DOHH2 (cell line): ENCODE data around the gene ARL2BP.

Experiments used
- H3F3A ChIP-seq: fragments of 200-600 bp; sonication (generic), shearing (Covaris generic); 2 replicates; pipeline ENCODE4 v1.6.0; 2016; ENCODE audit warnings: antibody characterized with exemption, mild to moderate bottlenecking; ENCODE audit not compliant: control insufficient read depth, insufficient read depth
- H3K27ac ChIP-seq: fragments of 200-600 bp; sonication (generic); 2 replicates; pipeline ENCODE4 v1.5.1; 2014; ENCODE audit warnings: low read depth, mild to moderate bottlenecking, low read length, moderate library complexity
- H3K27me3 ChIP-seq: fragments of 200-600 bp; sonication (generic); 2 replicates; pipeline ENCODE4 v1.6.1; 2014; ENCODE audit warnings: mild to moderate bottlenecking, low read length, mixed read lengths; ENCODE audit not compliant: control insufficient read depth
- H3K36me3 ChIP-seq: fragments of 200-600 bp; sonication (generic); 2 replicates; pipeline ENCODE4 v1.6.1; 2014; ENCODE audit warnings: mild to moderate bottlenecking, low read length, moderate library complexity, mixed read lengths; ENCODE audit not compliant: control insufficient read depth
- H3K4me1 ChIP-seq: fragments of 200-600 bp; sonication (generic); 2 replicates; pipeline ENCODE4 v1.6.1; 2014; ENCODE audit warnings: mild to moderate bottlenecking, low read length, mixed read lengths; ENCODE audit not compliant: control insufficient read depth
- H3K4me2 ChIP-seq: fragments of 200-600 bp; sonication (generic); 2 replicates; pipeline ENCODE4 v1.6.0; 2014; ENCODE audit warnings: mild to moderate bottlenecking, low read length, moderate library complexity
- H3K4me3 ChIP-seq: fragments of 200-600 bp; sonication (generic); 2 replicates; pipeline ENCODE4 v1.5.1; 2014; ENCODE audit warnings: mild to moderate bottlenecking, low read length, mixed read lengths
- H3K79me2 ChIP-seq: fragments of 200-600 bp; sonication (generic); 2 replicates; pipeline ENCODE4 v1.6.1; 2014; ENCODE audit warnings: mild to moderate bottlenecking, low read length, mixed read lengths; ENCODE audit not compliant: control insufficient read depth
- H3K9me2 ChIP-seq: fragments of 200-600 bp; sonication (generic); replicated peaks from 2 replicates; pipeline ENCODE4 v1.6.1; 2014; ENCODE audit warnings: mild to moderate bottlenecking, low read length, mixed read lengths; ENCODE audit not compliant: control insufficient read depth
- H3K9me3 ChIP-seq: fragments of 200-600 bp; sonication (generic); 2 replicates; pipeline ENCODE4 v1.6.1; 2014; ENCODE audit warnings: antibody characterized with exemption, low read length, mixed read lengths; ENCODE audit not compliant: control insufficient read depth, insufficient read depth
- H4K20me1 ChIP-seq: fragments of 200-600 bp; sonication (generic); 2 replicates; pipeline ENCODE4 v1.6.0; 2014; ENCODE audit warnings: low read depth, mild to moderate bottlenecking, antibody characterized with exemption, low read length, moderate library complexity; ENCODE audit not compliant: control insufficient read depth, insufficient read depth
- CTCF ChIP-seq: fragments of 200-600 bp; sonication (generic); IDR thresholded peaks from one replicate; pipeline ENCODE4 v1.5.1; 2014; ENCODE audit warnings: antibody characterized with exemption, mild to moderate bottlenecking, low read depth, low read length; ENCODE audit not compliant: poor library complexity, severe bottlenecking
- EZH2phosphoT487 ChIP-seq: fragments of 200-600 bp; sonication (generic); IDR thresholded peaks from 2 replicates; pipeline ENCODE4 v1.6.1; 2017; ENCODE audit warnings: borderline replicate concordance, mild to moderate bottlenecking, antibody characterized with exemption, low read length, moderate library complexity, mixed read lengths

ARL2BP gene

GRCh38 chr16:57276596-57276995 lies 31.5 kb downstream of the ARL2BP start:
- H4K20me1 ChIP-seq: no peaks in the 10 kb centered on the region
- H3K27ac ChIP-seq: no peak overlapping the region
- no peaks in the 10 kb centered on the region for H3K36me3 ChIP-seq
- H3K9me2 ChIP-seq: no peaks in the 10 kb centered on the region
- H3K4me1 ChIP-seq: no peaks in the 10 kb centered on the region
- no peak overlapping the region for H3K4me2 ChIP-seq
- TF ChIP-seq EZH2phosphoT487: no peak
- TF ChIP-seq CTCF: no peak
- no peaks in the 10 kb centered on the region for H3K79me2 ChIP-seq
- H3K9me3 ChIP-seq: no peaks in the 10 kb centered on the region
- H3K4me3 ChIP-seq: no peak overlapping the region
- H3F3A ChIP-seq: no peaks in the 10 kb centered on the region
- peaks cover 8% of the 10 kb centered on the region; the same call in 1 of the 2 replicates for H3K27me3 ChIP-seq

GRCh38 chr16:57277586-57277985 lies 32.5 kb downstream of the ARL2BP start:
- Histone ChIP-seq H3K4me2 (no peak overlapping the region), H3K36me3 (no peaks in the 10 kb centered on the region)
- TF ChIP-seq EZH2phosphoT487: no peak
- no peak for TF ChIP-seq CTCF

GRCh38 chr16:57278494-57278893 lies 33.4 kb downstream of the ARL2BP start:
- Histone ChIP-seq H3K9me3 (no peaks in the 10 kb centered on the region), H3K9me2 (no peaks in the 10 kb centered on the region), H3K4me1 (no peaks in the 10 kb centered on the region), H3K36me3 (no peaks in the 10 kb centered on the region), H3K79me2 (no peaks in the 10 kb centered on the region), H3K27me3 (peaks cover 19% of the 10 kb centered on the region), H3F3A (no peaks in the 10 kb centered on the region), H3K27ac (no peak overlapping the region), H4K20me1 (no peaks in the 10 kb centered on the region), H3K4me3 (no peak overlapping the region), H3K4me2 (no peak overlapping the region)
- TF ChIP-seq CTCF (no peak), EZH2phosphoT487 (no peak)

More at GRCh38 chr16:57277586-57277985, 32.5 kb downstream of the ARL2BP start:
- H4K20me1 ChIP-seq: no peaks in the 10 kb centered on the region
- no peaks in the 10 kb centered on the region for H3K79me2 ChIP-seq
- H3K27ac ChIP-seq: no peak overlapping the region
- H3K4me3 ChIP-seq: no peak overlapping the region
- no peaks in the 10 kb centered on the region for H3K9me3 ChIP-seq
- H3K4me1 ChIP-seq: no peaks in the 10 kb centered on the region
- no peaks in the 10 kb centered on the region for H3K9me2 ChIP-seq
- no peaks in the 10 kb centered on the region for H3F3A ChIP-seq
- peaks cover 10% of the 10 kb centered on the region for H3K27me3 ChIP-seq
